ENCODE data around the gene SYT7. TPM values are rescaled to one million over a fixed set of nuclear protein-coding genes. Genes with fewer than 3 reads are reported as not detected.

The SYT7 gene, protein sequence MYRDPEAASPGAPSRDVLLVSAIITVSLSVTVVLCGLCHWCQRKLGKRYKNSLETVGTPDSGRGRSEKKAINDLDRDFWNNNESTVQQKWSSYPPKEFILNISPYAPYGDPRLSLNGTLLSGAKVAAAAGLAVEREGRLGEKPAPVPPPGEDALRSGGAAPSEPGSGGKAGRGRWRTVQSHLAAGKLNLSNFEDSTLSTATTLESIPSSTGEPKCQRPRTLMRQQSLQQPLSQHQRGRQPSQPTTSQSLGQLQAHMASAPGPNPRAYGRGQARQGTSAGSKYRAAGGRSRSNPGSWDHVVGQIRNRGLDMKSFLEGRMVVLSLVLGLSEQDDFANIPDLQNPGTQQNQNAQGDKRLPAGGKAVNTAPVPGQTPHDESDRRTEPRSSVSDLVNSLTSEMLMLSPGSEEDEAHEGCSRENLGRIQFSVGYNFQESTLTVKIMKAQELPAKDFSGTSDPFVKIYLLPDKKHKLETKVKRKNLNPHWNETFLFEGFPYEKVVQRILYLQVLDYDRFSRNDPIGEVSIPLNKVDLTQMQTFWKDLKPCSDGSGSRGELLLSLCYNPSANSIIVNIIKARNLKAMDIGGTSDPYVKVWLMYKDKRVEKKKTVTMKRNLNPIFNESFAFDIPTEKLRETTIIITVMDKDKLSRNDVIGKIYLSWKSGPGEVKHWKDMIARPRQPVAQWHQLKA
- 1 to 10 TPM; 2.1 to 10.0 (median 5.9) TPM for total RNA-seq

DNA sequence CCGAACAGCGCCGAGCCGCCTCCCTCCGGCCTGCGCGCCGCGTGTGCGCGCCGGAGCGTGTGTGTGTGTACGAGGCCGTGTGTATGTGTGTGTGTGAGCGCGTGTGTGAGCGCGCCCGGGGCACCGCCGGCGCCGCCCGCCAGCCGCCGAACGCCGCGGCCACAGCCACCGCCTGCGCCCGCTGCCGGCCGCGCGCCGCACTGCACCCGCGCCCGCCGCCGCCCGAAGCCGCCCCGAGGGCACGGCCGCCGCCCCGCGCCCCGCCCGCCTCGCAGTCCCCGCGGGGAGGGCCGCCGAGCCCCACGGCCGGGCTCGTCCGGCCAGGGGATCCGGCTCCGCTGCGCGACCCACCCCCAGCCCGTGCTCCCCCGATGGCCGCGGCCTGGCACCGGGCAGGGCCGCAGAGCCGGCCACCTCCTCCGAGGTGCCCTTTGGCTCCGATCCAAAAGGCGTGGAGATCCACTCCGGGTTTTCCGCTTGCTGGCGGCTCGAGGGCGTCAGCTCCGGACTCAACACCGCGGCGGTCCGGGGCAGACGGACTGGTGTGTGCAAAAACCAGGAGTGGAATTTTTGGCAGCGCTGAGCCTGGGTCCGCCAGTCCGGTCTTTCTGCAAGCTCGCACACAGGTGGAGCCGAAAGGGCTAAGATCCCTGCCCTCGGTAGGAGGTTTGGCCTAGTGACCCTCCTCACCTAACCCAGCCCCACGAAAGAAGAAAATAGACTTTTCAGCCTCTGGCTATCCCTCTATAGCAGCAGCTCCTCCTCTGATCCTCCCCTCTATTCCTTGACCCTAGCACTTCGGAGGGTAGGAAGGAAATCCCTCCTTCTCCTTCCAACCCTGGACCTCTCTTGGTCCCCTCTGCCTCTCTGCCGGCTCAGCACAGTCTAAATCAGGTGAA lies at the start of gene SYT7:
TSS of gene SYT7 (minus strand) at position 47 of the 899 bp plus-strand sequence. CDS start 256 bp downstream, outside the sequence.
- peak within 1 kb of the TSS; percentile 72 to 84 for H3K27ac ChIP-seq
- H3K36me3 ChIP-seq: no peaks in the 10 kb centered on the region
- peaks cover 0 to 7% of the 10 kb centered on the region in 2 donors for H3K4me1 ChIP-seq
- peak within 1 kb of the TSS; percentile 34 to 47 for H3K4me3 ChIP-seq
- peak; percentile 95 to 98 for DNase-seq
- TF ChIP-seq, protein P1, sequence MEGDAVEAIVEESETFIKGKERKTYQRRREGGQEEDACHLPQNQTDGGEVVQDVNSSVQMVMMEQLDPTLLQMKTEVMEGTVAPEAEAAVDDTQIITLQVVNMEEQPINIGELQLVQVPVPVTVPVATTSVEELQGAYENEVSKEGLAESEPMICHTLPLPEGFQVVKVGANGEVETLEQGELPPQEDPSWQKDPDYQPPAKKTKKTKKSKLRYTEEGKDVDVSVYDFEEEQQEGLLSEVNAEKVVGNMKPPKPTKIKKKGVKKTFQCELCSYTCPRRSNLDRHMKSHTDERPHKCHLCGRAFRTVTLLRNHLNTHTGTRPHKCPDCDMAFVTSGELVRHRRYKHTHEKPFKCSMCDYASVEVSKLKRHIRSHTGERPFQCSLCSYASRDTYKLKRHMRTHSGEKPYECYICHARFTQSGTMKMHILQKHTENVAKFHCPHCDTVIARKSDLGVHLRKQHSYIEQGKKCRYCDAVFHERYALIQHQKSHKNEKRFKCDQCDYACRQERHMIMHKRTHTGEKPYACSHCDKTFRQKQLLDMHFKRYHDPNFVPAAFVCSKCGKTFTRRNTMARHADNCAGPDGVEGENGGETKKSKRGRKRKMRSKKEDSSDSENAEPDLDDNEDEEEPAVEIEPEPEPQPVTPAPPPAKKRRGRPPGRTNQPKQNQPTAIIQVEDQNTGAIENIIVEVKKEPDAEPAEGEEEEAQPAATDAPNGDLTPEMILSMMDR (IDR thresholded peaks at IDR 0.05): peak in 3 of 4 experiments; percentile 8 to 75 (median 47)
- TF ChIP-seq POLR2A (IDR thresholded peaks at IDR 0.05): peak in 1 of 2 donors; percentile 90
- intact Hi-C loops (cut with DNase I; ENCODE audit: low total_unique reads): no loop called here
- H3K9me3 ChIP-seq: no peaks in the 10 kb centered on the region
- peaks cover 0 to 11% of the 10 kb centered on the region in 2 donors for H3K27me3 ChIP-seq

DNA sequence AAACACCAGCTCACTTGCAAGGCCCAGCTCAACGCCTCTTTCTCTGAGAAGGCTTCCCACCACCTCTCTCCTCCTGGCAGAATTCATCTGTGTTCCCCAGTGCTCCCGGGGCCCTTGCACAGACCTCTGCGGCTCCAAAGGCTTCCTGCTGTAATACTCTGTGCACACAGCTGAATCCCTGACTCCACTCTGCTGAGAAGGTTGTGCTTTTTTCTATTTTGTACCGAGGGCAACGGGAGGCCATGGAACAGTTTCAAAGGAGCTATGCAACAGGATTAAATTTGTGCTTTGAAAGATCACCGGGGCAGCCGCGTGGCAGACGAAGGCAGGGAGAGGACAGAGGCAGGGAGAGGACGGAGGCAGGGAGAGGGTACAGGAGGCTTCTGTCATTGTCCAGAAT lies 49.2 kb upstream of the SYT7 start:
- H3K4me1 ChIP-seq: no peaks in the 10 kb centered on the region
- H3K27ac ChIP-seq: no peak overlapping the region
- DNase-seq: no peak
- H3K27me3 ChIP-seq: no peaks in the 10 kb centered on the region
- no peaks in the 10 kb centered on the region for H3K36me3 ChIP-seq
- H3K9me3 ChIP-seq: no peaks in the 10 kb centered on the region
- no peak for TF ChIP-seq POLR2A (IDR thresholded peaks at IDR 0.05)
- TF ChIP-seq, protein P1 (IDR thresholded peaks at IDR 0.05): no peak
- H3K4me3 ChIP-seq: no peak overlapping the region
- intact Hi-C loops (cut with DNase I; ENCODE audit: low total_unique reads): no loop called here

DNA sequence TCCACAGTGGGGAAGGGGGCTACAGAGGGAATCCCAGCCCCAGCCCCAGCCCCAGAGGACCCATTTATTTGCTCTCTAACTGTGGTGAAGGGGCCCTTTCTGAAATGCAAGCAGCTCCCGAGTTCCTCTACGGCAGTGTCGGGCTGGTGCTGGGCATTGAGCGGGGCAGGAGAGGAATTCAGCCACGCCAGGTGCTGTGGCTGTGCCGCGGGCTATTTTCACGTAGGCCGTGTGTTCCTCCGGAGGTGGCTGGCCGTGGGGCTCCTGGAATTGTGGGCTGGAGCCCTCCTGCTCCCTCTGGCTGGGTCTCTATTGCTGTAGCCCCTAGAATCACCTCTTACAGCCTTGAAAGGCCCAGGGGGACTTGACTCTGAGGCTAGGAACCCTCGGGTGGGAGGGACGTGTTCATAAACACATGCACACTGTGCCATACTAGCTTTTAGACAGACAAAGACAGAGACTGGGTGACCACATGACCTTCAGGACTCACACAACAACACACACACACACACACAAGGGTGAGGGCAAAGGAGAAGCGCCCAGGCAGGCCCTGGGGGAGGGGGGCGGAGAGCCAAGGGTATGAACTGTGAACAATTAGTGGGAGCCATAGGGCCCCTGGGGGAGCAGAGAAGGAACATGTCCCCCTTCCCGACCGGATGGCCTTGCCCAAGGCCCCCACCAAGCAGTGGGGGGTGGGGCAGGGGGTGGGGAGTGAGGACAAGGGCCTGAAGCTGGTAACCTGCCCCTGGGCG lies 48.4 kb upstream of the SYT7 start:
- intact Hi-C loops (cut with DNase I; ENCODE audit: low total_unique reads): no loop called here
- TF ChIP-seq, protein P1 (IDR thresholded peaks at IDR 0.05): no peak
- no peak for TF ChIP-seq POLR2A (IDR thresholded peaks at IDR 0.05)
- Histone ChIP-seq H3K27ac (no peak overlapping the region), H3K4me3 (no peak overlapping the region), H3K9me3 (no peaks in the 10 kb centered on the region), H3K27me3 (no peaks in the 10 kb centered on the region), H3K4me1 (no peaks in the 10 kb centered on the region), H3K36me3 (no peaks in the 10 kb centered on the region)
- DNase-seq: no peak

DNA sequence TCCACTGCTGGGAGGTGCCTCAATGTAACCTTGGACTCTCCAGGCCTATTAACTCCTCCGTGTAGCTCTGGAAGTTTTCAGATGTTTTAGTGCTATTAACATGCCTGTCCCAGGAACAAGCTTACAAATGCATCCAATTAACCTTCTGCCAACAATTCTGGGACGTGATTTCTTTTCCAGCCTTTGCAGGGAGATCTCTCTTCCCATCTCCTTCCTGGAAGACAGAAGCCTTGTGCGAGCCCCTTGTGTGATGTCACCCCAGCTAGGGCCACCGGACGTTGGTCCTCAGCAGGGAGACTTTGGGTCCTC lies 47.7 kb upstream of the SYT7 start:
- H3K27me3 ChIP-seq: no peaks in the 10 kb centered on the region
- no peaks in the 10 kb centered on the region for H3K4me1 ChIP-seq
- no peak overlapping the region for H3K4me3 ChIP-seq
- DNase-seq: no peak
- TF ChIP-seq POLR2A (IDR thresholded peaks at IDR 0.05): no peak
- TF ChIP-seq, protein P1 (IDR thresholded peaks at IDR 0.05): no peak
- no peaks in the 10 kb centered on the region for H3K9me3 ChIP-seq
- intact Hi-C loops (cut with DNase I; ENCODE audit: low total_unique reads): no loop called here
- H3K36me3 ChIP-seq: no peaks in the 10 kb centered on the region
- H3K27ac ChIP-seq: no peak overlapping the region
